LNCaP clone FGC (cell line): Measurements from ENCODE around the gene PRICKLE4.

Experiments used
- DNase-seq: peaks from one replicate; pipeline ENCODE4 v3.0.0-alpha.2; 2011; ENCODE audit warnings: low read depth
- H3K4me3 ChIP-seq: 2 replicates; pipeline ENCODE4 v1.5.1; 2011; ENCODE audit warnings: mild to moderate bottlenecking, low read depth, low read length, control low read depth
- CTCF ChIP-seq: IDR thresholded peaks from 2 replicates; pipeline ENCODE4 v1.5.1; 2012; ENCODE audit warnings: mild to moderate bottlenecking; ENCODE audit not compliant: control insufficient read depth, insufficient read depth; ENCODE audit errors: extremely low read depth

The PRICKLE4 gene

DNA sequence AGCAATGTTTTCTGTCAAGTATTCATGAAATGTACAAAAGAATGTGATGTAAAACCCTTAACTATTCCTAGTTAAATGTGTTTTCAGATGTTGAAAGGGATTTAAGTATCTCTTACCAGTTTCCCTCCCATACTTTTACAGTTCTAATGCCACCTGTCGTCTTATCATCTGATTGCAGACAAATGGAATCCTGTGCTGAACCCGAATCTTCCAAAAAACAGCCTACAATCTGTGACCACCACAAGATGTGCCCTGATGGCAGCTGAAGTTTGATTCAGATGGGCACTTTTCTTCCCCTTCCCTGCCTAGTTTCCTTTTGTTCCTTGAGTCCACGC lies 8.8 kb downstream of the PRICKLE4 start:
- TF ChIP-seq CTCF: no peak
- no peak for DNase-seq
- H3K4me3 ChIP-seq: no peak overlapping the region

DNA sequence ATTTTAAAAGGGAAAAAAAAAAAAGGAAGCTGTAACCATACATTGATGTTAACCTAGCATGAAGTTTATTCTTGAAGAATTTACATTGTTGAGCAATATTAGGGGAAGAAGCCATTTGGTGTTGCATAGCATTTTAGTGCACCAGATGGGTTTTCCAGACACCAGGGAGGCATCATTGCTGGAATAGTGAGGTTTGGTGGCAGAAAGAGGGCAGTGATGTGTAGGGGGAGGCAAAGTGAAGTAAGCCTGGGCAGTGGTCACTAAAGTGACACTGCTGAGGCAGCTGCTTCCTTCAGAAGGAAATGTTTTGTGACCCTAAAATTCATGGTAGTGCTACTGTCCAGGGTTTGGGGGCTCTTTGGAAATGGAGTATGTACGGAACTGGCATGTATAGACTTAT lies 9.5 kb downstream of the PRICKLE4 start:
- no peak for TF ChIP-seq CTCF
- DNase-seq: no peak
- H3K4me3 ChIP-seq: no peak overlapping the region

DNA sequence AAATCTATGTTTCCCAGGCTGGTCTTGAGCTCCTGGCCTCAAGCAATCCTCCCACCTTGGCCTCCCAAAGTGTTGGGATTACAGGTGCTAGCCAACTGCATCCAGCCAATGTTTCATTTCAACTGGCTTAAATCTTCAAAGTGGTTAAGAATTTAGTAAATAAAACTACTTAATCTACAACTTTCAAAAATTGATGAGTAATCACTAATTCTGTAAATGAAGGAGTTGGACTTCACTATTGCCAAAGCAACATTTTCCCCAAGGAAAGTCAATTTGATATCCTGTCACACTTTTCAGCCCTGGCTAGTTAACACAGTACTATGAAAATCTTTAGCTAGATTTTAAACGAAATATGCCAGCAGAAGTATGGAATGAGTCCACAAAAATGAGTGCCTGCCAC lies 10.7 kb downstream of the PRICKLE4 start:
- no peak for TF ChIP-seq CTCF
- H3K4me3 ChIP-seq: no peak overlapping the region

GRCh38 chr6:41791984-41792383 lies 11.4 kb downstream of the PRICKLE4 start:
- H3K4me3 ChIP-seq: no peak overlapping the region
- DNase-seq: no peak
- no peak for TF ChIP-seq CTCF

More for the DNA sequence above, 10.7 kb downstream of the PRICKLE4 start:
- DNase-seq: no peak

- DNase-seq: no peak
- H3K4me3 ChIP-seq: no peak overlapping the region
- no peak for TF ChIP-seq CTCF
Measured at GRCh38 chr6:41796474-41796873, 15.9 kb downstream of the PRICKLE4 start.

- no peak for DNase-seq
- no peak for TF ChIP-seq CTCF
- no peak overlapping the region for H3K4me3 ChIP-seq
Measured at GRCh38 chr6:41798901-41799558, 18.4 kb downstream of the PRICKLE4 start.

GRCh38 chr6:41799559-41799911 lies 19.0 kb downstream of the PRICKLE4 start:
- no peak for DNase-seq
- H3K4me3 ChIP-seq: no peak overlapping the region
- no peak for TF ChIP-seq CTCF
